HG03196 (cell line): ENCODE data around the gene KIR3DL2.
"Not testable (repeated sequence)": the region's sequence is repeated elsewhere in the genome, so short reads cannot be mapped to it uniquely, and the experiment has no call there.

Experiments used
- ATAC-seq: cut with Tn5 transposase; IDR thresholded peaks from one replicate; pipeline ENCODE4 v1.9.1; 2021; ENCODE audit not compliant: unreplicated experiment

The KIR3DL2 gene

DNA sequence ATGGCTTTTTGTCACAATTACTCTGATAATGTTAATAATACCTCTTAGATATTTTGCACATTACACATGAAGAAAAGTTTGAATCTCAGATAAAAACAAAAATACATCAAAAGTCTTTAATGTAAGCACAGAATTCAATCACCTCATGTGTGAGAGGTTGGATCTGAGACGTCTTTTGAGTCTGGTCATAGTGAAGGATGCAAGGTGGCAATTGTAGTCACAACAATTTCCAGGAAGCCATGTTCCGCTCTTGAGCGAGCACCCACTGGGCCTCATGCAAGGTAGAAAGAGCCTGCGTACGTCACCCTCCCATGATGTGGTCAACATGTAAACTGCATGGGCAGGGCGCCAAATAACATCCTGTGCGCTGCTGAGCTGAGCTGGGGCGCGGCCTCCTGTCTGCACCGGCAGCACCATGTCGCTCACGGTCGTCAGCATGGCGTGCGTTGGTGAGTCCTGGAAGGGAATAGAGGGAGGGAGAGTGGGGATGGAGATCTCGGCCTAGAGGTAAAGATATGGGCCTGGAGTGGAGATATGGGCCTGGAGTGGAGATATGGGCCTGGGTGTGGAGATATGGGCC is at the start of gene KIR3DL2:
Gene KIR3DL2 (plus strand): TSS at position 383 of the 580 bp plus-strand sequence. CDS start 33 bp downstream, at position 416.
- not testable (repeated sequence) for ATAC-seq

DNA sequence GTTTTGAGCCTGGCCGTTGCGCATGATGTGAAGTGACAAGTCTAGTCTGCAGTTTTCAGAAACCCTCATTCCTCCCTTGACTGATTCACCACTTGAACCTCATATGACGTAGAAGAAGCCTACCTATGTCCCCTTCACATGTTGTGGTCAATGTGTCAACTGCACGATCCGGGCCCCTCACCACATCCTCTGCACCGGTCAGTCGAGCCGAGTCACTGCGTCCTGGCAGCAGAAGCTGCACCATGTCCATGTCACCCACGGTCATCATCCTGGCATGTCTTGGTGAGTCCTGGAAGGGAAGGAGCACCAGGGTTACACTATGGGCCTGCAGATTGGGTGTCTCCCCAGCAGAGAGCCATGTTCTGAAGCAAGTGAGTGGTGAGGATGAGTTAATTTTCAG is 46.8 kb upstream of the KIR3DL2 start, which contains the start of gene KIR2DL4:
Gene KIR2DL4 (plus strand): TSS at position 201 of the 400 bp plus-strand sequence. CDS start 42 bp downstream, at position 243.
- ATAC-seq = no peak

DNA sequence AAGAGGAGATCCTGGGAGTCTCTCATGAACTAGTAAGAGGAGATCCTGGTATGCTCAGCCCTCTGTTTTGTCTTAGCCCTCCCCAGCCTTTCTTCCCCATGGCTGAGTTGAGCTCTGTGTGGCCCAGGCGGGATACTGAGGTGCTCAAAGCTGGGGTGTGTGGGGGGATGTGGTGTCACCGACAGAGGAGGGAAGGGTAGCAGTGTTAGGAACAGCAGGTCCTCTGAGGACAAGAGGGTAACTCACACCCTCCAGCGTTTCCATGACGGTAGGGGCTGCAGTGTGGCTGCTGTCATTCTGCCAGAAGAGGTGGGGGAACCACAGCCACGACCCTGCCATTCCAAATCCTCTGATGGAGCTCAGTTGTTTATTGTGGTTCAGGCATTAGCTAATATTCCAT is 46.1 kb upstream of the KIR3DL2 start:
- no peak for ATAC-seq

DNA sequence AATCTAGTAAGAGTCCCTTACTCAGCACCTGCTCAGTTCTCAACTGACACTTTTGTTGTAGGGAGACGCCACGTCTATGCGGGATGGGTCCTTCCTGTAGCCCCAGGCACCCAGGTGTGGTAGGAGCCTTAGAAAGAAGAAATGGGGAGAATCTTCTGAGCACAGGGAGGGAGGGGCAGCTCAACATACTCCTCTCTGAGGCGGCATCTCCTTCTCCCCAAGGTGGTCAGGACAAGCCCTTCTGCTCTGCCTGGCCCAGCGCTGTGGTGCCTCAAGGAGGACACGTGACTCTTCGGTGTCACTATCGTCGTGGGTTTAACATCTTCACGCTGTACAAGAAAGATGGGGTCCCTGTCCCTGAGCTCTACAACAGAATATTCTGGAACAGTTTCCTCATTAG is 45.7 kb upstream of the KIR3DL2 start:
- ATAC-seq = no peak

GRCh38 chr19:54805665-54806515 is 44.4 kb upstream of the KIR3DL2 start:
- no peak for ATAC-seq

DNA sequence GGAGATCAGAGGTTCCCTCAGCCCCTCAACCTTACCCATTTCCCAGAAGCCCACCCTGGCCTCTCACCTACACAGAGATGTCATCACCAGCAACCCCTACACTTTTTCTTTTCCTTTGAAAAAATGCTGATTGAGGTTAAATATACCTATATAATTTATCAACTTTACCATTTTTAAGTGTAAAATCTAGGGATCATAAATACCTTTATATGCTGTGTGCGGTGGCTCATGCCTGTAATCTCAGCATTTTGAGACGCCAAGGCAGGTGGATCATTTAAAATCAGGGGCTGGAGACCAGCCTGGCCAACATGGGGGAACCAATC is 43.8 kb upstream of the KIR3DL2 start:
- no peak for ATAC-seq

DNA sequence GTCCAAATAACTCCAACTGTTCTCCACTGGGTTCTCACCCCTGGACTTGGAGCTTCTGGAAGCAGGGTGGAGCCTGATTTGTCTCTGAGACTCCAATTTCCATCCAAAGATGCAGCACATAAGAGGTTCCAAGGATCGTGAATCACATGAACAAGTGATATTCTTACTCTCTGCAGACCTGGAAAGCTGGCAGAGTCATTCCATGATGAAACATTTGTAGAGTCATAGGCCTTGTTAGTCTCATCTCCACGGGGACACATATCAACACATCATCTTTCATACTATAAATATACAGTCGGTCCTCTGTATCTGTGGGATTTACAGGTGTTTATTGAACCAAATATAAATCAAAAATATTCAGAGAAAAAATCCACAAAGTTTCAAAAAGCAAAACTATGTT is 35.7 kb upstream of the KIR3DL2 start:
- not testable (repeated sequence) for ATAC-seq

GRCh38 chr19:54816251-54816650 is 34.0 kb upstream of the KIR3DL2 start, which contains the start of gene KIR3DL1:
Gene KIR3DL1 (plus strand): TSS chr19:54816468.
- not testable (repeated sequence) for ATAC-seq

GRCh38 chr19:54817670-54818536 is 32.3 kb upstream of the KIR3DL2 start:
- no peak for ATAC-seq

GRCh38 chr19:54824416-54824815 is 25.8 kb upstream of the KIR3DL2 start:
- not testable (repeated sequence) for ATAC-seq

GRCh38 chr19:54825326-54825725 is 24.9 kb upstream of the KIR3DL2 start:
- not testable (repeated sequence) for ATAC-seq

DNA sequence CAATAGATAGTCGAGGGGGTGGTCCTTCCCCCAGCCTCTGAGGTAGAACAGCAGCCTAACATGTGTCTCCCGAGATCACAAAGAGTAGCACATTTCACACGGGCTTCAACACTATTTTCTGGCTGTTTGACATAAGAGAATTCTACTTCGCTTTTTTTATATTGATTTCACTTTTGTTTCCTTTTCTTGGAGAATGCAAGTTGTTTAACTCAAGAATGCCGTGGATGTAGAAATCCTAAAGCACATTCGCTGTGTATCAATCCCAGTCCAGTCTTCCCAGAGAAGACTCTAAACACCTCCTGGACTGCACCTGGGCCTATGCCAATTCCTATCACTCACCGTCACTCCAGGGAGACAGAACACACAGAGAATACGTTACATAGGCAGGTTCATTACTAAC is 22.2 kb upstream of the KIR3DL2 start:
- not testable (repeated sequence) for ATAC-seq

DNA sequence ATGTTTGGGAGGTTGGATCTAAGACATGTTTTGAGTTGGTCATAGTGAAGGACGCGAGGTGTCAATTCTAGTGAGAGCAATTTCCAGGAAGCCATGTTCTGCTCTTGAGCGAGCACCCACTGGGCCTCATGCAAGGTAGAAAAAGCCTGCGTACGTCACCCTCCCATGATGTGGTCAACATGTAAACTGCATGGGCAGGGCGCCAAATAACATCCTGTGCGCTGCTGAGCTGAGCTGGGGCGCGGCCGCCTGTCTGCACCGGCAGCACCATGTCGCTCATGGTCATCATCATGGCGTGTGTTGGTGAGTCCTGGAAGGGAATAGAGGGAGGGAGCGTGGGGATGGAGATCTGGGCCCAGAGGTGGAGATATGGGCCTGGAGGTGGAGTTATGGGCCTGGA is 17.7 kb upstream of the KIR3DL2 start, which contains the start of gene KIR2DS4:
Gene KIR2DS4 (plus strand): TSS at position 181 of the 400 bp plus-strand sequence.
- ATAC-seq = not testable (repeated sequence)

GRCh38 chr19:54835126-54835525 is 15.1 kb upstream of the KIR3DL2 start:
- ATAC-seq = not testable (repeated sequence)

- not testable (repeated sequence) for ATAC-seq
Observed at GRCh38 chr19:54837522-54837921, 12.7 kb upstream of the KIR3DL2 start.

GRCh38 chr19:54843171-54843570 is 7.1 kb upstream of the KIR3DL2 start:
- ATAC-seq = not testable (repeated sequence)

DNA sequence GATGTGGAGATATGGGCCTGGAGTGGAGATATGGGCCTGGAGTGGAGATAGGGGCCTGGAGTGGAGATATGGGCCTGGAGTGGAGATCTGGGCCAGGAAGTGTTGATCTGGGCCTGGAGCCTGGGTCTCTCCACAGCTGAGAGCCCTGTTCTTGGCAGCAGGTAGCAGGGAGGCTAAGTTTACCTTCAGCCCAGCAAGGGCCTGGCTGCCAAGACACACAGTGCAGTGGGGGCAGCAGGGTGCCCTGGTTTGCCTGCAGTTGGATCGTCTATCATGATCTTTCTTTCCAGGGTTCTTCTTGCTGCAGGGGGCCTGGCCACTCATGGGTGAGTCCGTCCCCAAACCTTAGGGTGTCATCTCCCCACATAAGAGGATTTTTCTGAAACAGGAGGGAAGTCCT is 687 bp downstream of the KIR3DL2 start:
- no peak for ATAC-seq

GRCh38 chr19:54851353-54851752 is 1.1 kb downstream of the KIR3DL2 start:
- no peak for ATAC-seq

DNA sequence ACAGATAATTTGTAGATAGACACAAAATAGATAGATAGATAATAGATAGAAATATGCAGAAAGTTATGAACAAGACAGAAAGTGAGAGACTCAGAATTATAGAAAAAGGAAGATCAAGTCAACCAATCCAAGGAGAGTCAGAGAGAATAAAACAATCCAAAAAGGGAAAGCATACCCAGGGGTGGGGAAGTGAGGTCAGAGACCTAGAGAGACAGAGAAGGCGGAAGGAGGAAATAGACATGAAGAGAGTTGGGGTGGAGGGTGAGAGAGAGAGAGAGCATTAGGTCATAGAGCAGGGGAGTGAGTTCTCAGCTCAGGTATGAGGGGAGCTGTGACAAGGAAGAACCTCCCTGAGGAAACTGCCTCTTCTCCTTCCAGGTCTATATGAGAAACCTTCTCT is 5.0 kb downstream of the KIR3DL2 start:
- not testable (repeated sequence) for ATAC-seq

DNA sequence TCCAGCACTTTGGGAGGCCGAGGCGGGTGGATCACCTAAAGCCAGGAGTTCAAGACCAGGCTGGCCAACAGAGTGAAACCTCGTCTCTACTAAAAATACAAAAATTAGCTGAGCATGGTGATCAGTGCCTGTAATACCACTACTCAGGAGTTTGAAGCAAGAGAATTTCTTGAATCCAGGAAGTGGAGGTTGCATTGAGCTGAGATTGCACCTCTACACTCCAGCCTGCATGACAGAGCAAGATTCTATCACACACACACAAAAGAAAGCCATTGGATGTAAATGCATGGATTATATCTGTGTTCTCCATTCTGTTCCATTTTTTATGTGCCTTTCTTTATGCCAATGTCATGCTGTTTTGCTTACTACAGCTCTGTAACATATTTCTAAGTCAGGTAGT is 8.2 kb downstream of the KIR3DL2 start:
- ATAC-seq = not testable (repeated sequence)

DNA sequence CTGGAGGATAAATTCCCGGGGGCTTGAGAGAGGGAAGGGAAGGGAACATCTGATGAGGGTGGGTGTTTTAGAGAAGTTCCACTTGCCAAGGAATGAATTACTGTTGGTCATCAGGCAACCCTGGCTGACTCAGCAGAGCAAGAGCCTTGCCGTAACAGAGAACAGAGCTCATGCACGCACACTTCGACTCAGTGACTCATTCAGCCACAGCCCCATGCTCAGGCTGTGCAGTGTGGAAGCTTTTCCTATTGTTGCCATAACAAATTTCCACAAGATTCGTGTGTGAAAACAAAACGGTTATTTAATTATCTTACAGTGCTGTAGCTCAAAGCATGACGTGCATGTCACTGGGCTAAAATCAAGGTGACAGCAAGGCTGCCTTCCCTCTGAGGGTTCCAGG is 9.2 kb downstream of the KIR3DL2 start:
- not testable (repeated sequence) for ATAC-seq
